DOHH2 (cell line): ENCODE measurements around the gene FAM184B.

Source experiments
- H3F3A ChIP-seq: fragments of 200-600 bp; sonication (generic), shearing (Covaris generic); 2 replicates; pipeline ENCODE4 v1.6.0; 2016; ENCODE audit warnings: antibody characterized with exemption, mild to moderate bottlenecking; ENCODE audit not compliant: control insufficient read depth, insufficient read depth
- H3K27ac ChIP-seq: fragments of 200-600 bp; sonication (generic); 2 replicates; pipeline ENCODE4 v1.5.1; 2014; ENCODE audit warnings: low read depth, mild to moderate bottlenecking, low read length, moderate library complexity
- H3K27me3 ChIP-seq: fragments of 200-600 bp; sonication (generic); 2 replicates; pipeline ENCODE4 v1.6.1; 2014; ENCODE audit warnings: mild to moderate bottlenecking, low read length, mixed read lengths; ENCODE audit not compliant: control insufficient read depth
- H3K36me3 ChIP-seq: fragments of 200-600 bp; sonication (generic); 2 replicates; pipeline ENCODE4 v1.6.1; 2014; ENCODE audit warnings: mild to moderate bottlenecking, low read length, moderate library complexity, mixed read lengths; ENCODE audit not compliant: control insufficient read depth
- H3K4me1 ChIP-seq: fragments of 200-600 bp; sonication (generic); 2 replicates; pipeline ENCODE4 v1.6.1; 2014; ENCODE audit warnings: mild to moderate bottlenecking, low read length, mixed read lengths; ENCODE audit not compliant: control insufficient read depth
- H3K4me2 ChIP-seq: fragments of 200-600 bp; sonication (generic); 2 replicates; pipeline ENCODE4 v1.6.0; 2014; ENCODE audit warnings: mild to moderate bottlenecking, low read length, moderate library complexity
- H3K4me3 ChIP-seq: fragments of 200-600 bp; sonication (generic); 2 replicates; pipeline ENCODE4 v1.5.1; 2014; ENCODE audit warnings: mild to moderate bottlenecking, low read length, mixed read lengths
- H3K79me2 ChIP-seq: fragments of 200-600 bp; sonication (generic); 2 replicates; pipeline ENCODE4 v1.6.1; 2014; ENCODE audit warnings: mild to moderate bottlenecking, low read length, mixed read lengths; ENCODE audit not compliant: control insufficient read depth
- H3K9me2 ChIP-seq: fragments of 200-600 bp; sonication (generic); replicated peaks from 2 replicates; pipeline ENCODE4 v1.6.1; 2014; ENCODE audit warnings: mild to moderate bottlenecking, low read length, mixed read lengths; ENCODE audit not compliant: control insufficient read depth
- H3K9me3 ChIP-seq: fragments of 200-600 bp; sonication (generic); 2 replicates; pipeline ENCODE4 v1.6.1; 2014; ENCODE audit warnings: antibody characterized with exemption, low read length, mixed read lengths; ENCODE audit not compliant: control insufficient read depth, insufficient read depth
- H4K20me1 ChIP-seq: fragments of 200-600 bp; sonication (generic); 2 replicates; pipeline ENCODE4 v1.6.0; 2014; ENCODE audit warnings: low read depth, mild to moderate bottlenecking, antibody characterized with exemption, low read length, moderate library complexity; ENCODE audit not compliant: control insufficient read depth, insufficient read depth
- EZH2phosphoT487 ChIP-seq: fragments of 200-600 bp; sonication (generic); IDR thresholded peaks from 2 replicates; pipeline ENCODE4 v1.6.1; 2017; ENCODE audit warnings: borderline replicate concordance, mild to moderate bottlenecking, antibody characterized with exemption, low read length, moderate library complexity, mixed read lengths
- TF ChIP-seq, protein P1 (sequence below): fragments of 200-600 bp; sonication (generic); IDR thresholded peaks from one replicate; pipeline ENCODE4 v1.5.1; 2014; ENCODE audit warnings: antibody characterized with exemption, mild to moderate bottlenecking, low read depth, low read length; ENCODE audit not compliant: poor library complexity, severe bottlenecking

The FAM184B gene

GRCh38 chr4:17613761-17614415 is 167.5 kb downstream of the FAM184B start:
- H4K20me1 ChIP-seq = peaks cover 16% of the 10 kb centered on the region
- peaks cover 51% of the 10 kb centered on the region for H3K79me2 ChIP-seq
- peaks cover 38% of the 10 kb centered on the region for H3K4me1 ChIP-seq
- H3K4me3 ChIP-seq = peak overlapping the region; percentile 89
- TF ChIP-seq, protein P1, sequence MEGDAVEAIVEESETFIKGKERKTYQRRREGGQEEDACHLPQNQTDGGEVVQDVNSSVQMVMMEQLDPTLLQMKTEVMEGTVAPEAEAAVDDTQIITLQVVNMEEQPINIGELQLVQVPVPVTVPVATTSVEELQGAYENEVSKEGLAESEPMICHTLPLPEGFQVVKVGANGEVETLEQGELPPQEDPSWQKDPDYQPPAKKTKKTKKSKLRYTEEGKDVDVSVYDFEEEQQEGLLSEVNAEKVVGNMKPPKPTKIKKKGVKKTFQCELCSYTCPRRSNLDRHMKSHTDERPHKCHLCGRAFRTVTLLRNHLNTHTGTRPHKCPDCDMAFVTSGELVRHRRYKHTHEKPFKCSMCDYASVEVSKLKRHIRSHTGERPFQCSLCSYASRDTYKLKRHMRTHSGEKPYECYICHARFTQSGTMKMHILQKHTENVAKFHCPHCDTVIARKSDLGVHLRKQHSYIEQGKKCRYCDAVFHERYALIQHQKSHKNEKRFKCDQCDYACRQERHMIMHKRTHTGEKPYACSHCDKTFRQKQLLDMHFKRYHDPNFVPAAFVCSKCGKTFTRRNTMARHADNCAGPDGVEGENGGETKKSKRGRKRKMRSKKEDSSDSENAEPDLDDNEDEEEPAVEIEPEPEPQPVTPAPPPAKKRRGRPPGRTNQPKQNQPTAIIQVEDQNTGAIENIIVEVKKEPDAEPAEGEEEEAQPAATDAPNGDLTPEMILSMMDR = no peak
- TF ChIP-seq EZH2phosphoT487 = no peak
- peaks cover 32% of the 10 kb centered on the region for H3K36me3 ChIP-seq
- no peaks in the 10 kb centered on the region for H3K9me2 ChIP-seq
- no peaks in the 10 kb centered on the region for H3K27me3 ChIP-seq
- H3K9me3 ChIP-seq = no peaks in the 10 kb centered on the region
- peak overlapping the region; percentile 50 for H3K27ac ChIP-seq
- H3F3A ChIP-seq = peaks cover 4% of the 10 kb centered on the region; the same call in 1 of the 2 replicates
- peak overlapping the region; percentile 75 for H3K4me2 ChIP-seq

DNA sequence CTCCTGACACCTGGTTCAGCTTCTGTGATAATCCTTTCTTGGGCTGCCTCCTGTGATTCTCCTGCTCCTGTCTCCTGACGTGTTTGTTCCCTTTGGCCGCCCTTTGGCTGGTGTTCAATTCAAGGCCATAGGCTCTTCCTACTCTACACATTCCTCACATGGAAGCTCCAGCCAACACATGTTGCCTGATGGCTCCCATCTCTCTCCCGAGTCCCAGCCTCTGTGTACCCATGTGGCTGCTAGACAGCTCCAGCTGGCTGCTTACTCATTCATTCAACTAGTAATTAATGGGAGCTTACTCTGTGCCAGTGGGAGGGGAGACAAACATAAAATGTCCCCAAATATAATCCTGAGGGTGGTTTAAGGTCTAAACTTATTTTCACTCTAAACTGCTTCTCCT is 176.2 kb downstream of the FAM184B start:
- Histone ChIP-seq H3K27me3 (no peaks in the 10 kb centered on the region), H3K36me3 (peaks cover 67% of the 10 kb centered on the region), H3K9me2 (no peaks in the 10 kb centered on the region), H3K4me3 (no peak overlapping the region), H3K4me2 (no peak overlapping the region), H3K79me2 (peaks cover 8% of the 10 kb centered on the region; the same call in 1 of the 2 replicates), H3K9me3 (no peaks in the 10 kb centered on the region), H3K27ac (no peak overlapping the region), H3K4me1 (no peaks in the 10 kb centered on the region), H4K20me1 (no peaks in the 10 kb centered on the region; the same call in 1 of the 2 replicates), H3F3A (peaks cover 9% of the 10 kb centered on the region; the same call in 1 of the 2 replicates)
- TF ChIP-seq, protein P1 = no peak
- TF ChIP-seq EZH2phosphoT487 = no peak

DNA sequence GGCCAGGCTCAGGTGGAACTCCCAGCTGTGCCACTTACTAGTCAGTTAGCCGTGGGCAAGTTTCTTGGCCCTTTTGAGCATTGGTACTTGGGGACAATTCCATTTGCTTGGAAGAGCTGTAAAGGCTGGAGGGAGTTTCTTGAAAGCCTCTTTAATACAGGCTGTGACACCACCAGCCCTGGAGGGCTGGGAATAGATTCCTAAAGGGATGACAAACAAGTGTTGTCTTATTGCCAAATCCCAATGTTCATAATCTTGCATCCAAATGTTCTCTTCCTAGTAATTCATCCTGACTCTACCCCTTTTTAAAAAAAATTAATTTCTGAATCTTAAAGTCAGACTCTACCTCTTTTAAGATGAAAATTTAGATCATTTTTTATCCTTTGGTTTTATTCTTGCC is 181.6 kb downstream of the FAM184B start:
- no peak for TF ChIP-seq EZH2phosphoT487
- TF ChIP-seq, protein P1 = no peak
- no peaks in the 10 kb centered on the region for H3K27me3 ChIP-seq
- H3K36me3 ChIP-seq = peaks cover 80% of the 10 kb centered on the region
- H3K4me2 ChIP-seq = no peak overlapping the region
- H3K4me3 ChIP-seq = no peak overlapping the region
- no peaks in the 10 kb centered on the region for H4K20me1 ChIP-seq
- peaks cover 26% of the 10 kb centered on the region for H3K4me1 ChIP-seq
- no peaks in the 10 kb centered on the region for H3K9me3 ChIP-seq
- peaks cover 14% of the 10 kb centered on the region for H3F3A ChIP-seq
- H3K9me2 ChIP-seq = no peaks in the 10 kb centered on the region
- peaks cover 29% of the 10 kb centered on the region for H3K79me2 ChIP-seq
- H3K27ac ChIP-seq = no peak overlapping the region
